SK-N-SH treated with all-trans-retinoic acid at 6 μM for 48 hours (cell line): Measurements from ENCODE around the gene PROKR1.
"Not testable (repeated sequence)": the region's sequence is repeated elsewhere in the genome, so short reads cannot be mapped to it uniquely, and the experiment has no call there.

ENCODE experiments used
- ATAC-seq: fragments of 200-7000 bp; cut with Tn5 transposase; 3 replicates; pipeline ENCODE4 v1.9.1; 2020; ENCODE audit warnings: mild to moderate bottlenecking, moderate library complexity
- ARNTL ChIP-seq: fragments of 450-650 bp; formaldehyde crosslinking; IDR thresholded peaks from 2 replicates; pipeline ENCODE4 v1.5.0; 2020; ENCODE audit warnings: low read depth, mild to moderate bottlenecking, moderate library complexity, borderline replicate concordance
- BACH2 ChIP-seq: fragments of 250-450 bp; sonication (Bioruptor Pico); IDR thresholded peaks from 2 replicates; pipeline ENCODE4 v1.9.0; 2021; ENCODE audit warnings: mild to moderate bottlenecking, borderline replicate concordance
- CREB5 ChIP-seq: fragments of 250-450 bp; sonication (Bioruptor Pico); IDR thresholded peaks from 2 replicates; pipeline ENCODE4 v1.5.1; 2020; ENCODE audit warnings: low read depth, mild to moderate bottlenecking, moderate library complexity
- ESRRG ChIP-seq: fragments of 250-450 bp; sonication (Bioruptor Pico); IDR thresholded peaks from 2 replicates; pipeline ENCODE4 v1.6.1; 2021; ENCODE audit warnings: mild to moderate bottlenecking
- GLIS3 ChIP-seq: fragments of 250-450 bp; sonication (Bioruptor Pico); IDR thresholded peaks from 2 replicates; pipeline ENCODE4 v1.5.0; 2020; ENCODE audit warnings: mild to moderate bottlenecking, moderate library complexity
- ISL1 ChIP-seq: fragments of 250-450 bp; sonication (Bioruptor Pico); IDR thresholded peaks from 2 replicates; pipeline ENCODE4 v2.1.2; 2022; ENCODE audit warnings: mild to moderate bottlenecking, moderate library complexity
- OSR1 ChIP-seq: fragments of 250-450 bp; sonication (Bioruptor Pico); IDR thresholded peaks from 2 replicates; pipeline ENCODE4 v1.8.0; 2022; ENCODE audit warnings: moderate library complexity, mild to moderate bottlenecking, inconsistent platforms
- PATZ1 ChIP-seq: fragments of 250-450 bp; sonication (Bioruptor Pico); IDR thresholded peaks from 2 replicates; pipeline ENCODE4 v1.8.0; 2020; ENCODE audit warnings: mild to moderate bottlenecking, moderate library complexity, borderline replicate concordance
- PPARA ChIP-seq: fragments of 250-450 bp; sonication (Bioruptor Pico); IDR thresholded peaks from 2 replicates; pipeline ENCODE4 v1.5.0; 2020; ENCODE audit warnings: mild to moderate bottlenecking, borderline replicate concordance
- RARB ChIP-seq: fragments of 250-450 bp; sonication (Bioruptor Pico); IDR thresholded peaks from 2 replicates; pipeline ENCODE4 v1.8.0; 2021; ENCODE audit warnings: mild to moderate bottlenecking, moderate library complexity
- SNAI2 ChIP-seq: fragments of 250-450 bp; sonication (Bioruptor Pico); IDR thresholded peaks from 2 replicates; pipeline ENCODE4 v1.5.0; 2020; ENCODE audit warnings: mild to moderate bottlenecking, moderate library complexity
- TCF4 ChIP-seq: fragments of 250-450 bp; sonication (Bioruptor Pico); IDR thresholded peaks from 2 replicates; pipeline ENCODE4 v1.8.0; 2021; ENCODE audit warnings: mild to moderate bottlenecking, moderate library complexity, borderline replicate concordance
- TOX ChIP-seq: fragments of 250-450 bp; sonication (Bioruptor Pico); IDR thresholded peaks from 2 replicates; pipeline ENCODE4 v1.8.0; 2021; ENCODE audit warnings: mild to moderate bottlenecking, moderate library complexity, borderline replicate concordance
- TSHZ2 ChIP-seq: fragments of 250-450 bp; sonication (Bioruptor Pico); IDR thresholded peaks from 2 replicates; pipeline ENCODE4 v1.5.0; 2020; ENCODE audit warnings: mild to moderate bottlenecking, moderate library complexity
- ZC3H10 ChIP-seq: fragments of 250-450 bp; sonication (Bioruptor Pico); IDR thresholded peaks from 2 replicates; pipeline ENCODE4 v1.5.1; 2021; ENCODE audit warnings: mild to moderate bottlenecking, moderate library complexity
- ZFP3 ChIP-seq: fragments of 250-450 bp; sonication (Bioruptor Pico); IDR thresholded peaks from 2 replicates; pipeline ENCODE4 v1.5.0; 2020; ENCODE audit warnings: mild to moderate bottlenecking, moderate library complexity
- ZFP30 ChIP-seq: fragments of 450-650 bp; formaldehyde crosslinking; IDR thresholded peaks from 2 replicates; pipeline ENCODE4 v1.5.0; 2022; ENCODE audit warnings: mild to moderate bottlenecking, moderate library complexity
- ZNF565 ChIP-seq: fragments of 450-650 bp; formaldehyde crosslinking; conservative IDR thresholded peaks from 2 replicates; pipeline ENCODE4 v1.5.0; 2020; ENCODE audit warnings: low read depth, mild to moderate bottlenecking, moderate library complexity

PROKR1 gene

GRCh38 chr2:68673631-68674030 lies 30.3 kb downstream of the PROKR1 start:
- no peak for ATAC-seq
- no peak for TF ChIP-seq ESRRG (CRISPR knock-in tag)
- TF ChIP-seq SNAI2 (CRISPR knock-in tag) = no peak
- no peak for TF ChIP-seq ARNTL (CRISPR knock-in tag)
- TF ChIP-seq RARB (CRISPR knock-in tag) = no peak
- no peak for TF ChIP-seq ZFP3 (CRISPR knock-in tag)
- TF ChIP-seq PPARA (CRISPR knock-in tag) = no peak
- TF ChIP-seq TOX = no peak
- TF ChIP-seq TCF4 (CRISPR knock-in tag) = no peak
- no peak for TF ChIP-seq ZFP30 (CRISPR knock-in tag)
- no peak for TF ChIP-seq PATZ1
- no peak for TF ChIP-seq ZNF565 (CRISPR knock-in tag)
- no peak for TF ChIP-seq CREB5 (CRISPR knock-in tag)
- no peak for TF ChIP-seq OSR1 (CRISPR knock-in tag)
- TF ChIP-seq TSHZ2 (CRISPR knock-in tag) = no peak

DNA sequence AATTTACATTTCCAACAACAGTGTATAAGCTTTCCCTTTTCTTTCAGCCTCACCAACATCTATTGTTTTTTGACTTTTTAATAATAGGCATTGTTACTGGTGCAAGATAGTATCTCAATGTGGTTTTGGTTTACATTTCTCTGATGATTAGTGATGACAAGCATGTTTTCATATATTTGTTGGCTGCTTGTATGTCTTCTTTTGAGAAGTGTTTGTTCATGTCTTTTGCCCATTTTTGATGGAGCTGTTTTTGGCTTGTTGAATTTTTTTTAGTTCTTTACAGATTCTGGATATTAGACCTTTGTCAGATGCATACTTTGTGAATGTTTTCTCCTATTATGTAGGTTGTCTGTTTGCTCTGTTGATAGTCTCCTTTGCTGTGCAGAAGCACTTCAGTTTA lies 32.1 kb downstream of the PROKR1 start:
- no peak for ATAC-seq
- TF ChIP-seq TOX (no peak), OSR1 (CRISPR knock-in tag) (no peak), ZC3H10 (CRISPR knock-in tag) (no peak), BACH2 (CRISPR knock-in tag) (no peak), TSHZ2 (CRISPR knock-in tag) (no peak)
- TF ChIP-seq, all 23 proteins: peak for 0

GRCh38 chr2:68677837-68678236 lies 34.5 kb downstream of the PROKR1 start:
- ATAC-seq = not testable (repeated sequence)

- not testable (repeated sequence) for ATAC-seq
These were observed 36.0 kb downstream of the PROKR1 start for GRCh38 chr2:68679166-68679916.

DNA sequence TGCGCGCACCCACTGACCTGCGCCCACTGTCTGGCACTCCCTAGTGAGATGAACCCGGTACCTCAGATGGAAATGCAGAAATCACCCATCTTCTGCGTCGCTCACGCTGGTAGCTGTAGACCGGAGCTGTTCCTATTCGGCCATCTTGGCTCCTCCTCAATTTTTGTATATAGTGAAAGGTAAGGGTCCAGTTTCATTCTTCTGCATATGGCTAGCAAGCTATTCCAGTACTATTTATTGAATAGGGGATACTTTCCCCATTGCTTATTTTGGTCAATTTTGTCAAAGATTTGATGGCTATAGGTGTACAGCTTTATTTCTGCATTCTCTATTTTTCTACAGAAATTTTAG lies 36.5 kb downstream of the PROKR1 start:
- not testable (repeated sequence) for ATAC-seq

DNA sequence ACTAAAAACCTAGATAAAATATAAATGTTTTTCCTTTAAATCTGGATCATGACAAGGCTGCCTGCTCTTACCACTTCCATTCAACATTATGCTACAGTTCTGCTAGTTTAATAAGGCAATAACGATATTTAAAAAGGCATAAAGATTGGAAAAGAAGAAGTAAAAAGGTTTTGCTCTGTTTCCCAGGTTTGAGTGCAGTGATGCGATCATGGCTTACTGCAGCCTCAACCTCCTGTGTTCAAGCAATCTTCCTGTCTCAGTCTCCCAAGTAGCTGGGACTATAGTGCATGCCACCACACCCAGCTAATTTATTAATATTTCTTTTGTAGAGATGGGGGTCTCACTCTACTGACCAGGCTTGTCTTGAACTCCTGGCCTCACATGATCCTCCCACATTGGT lies 40.8 kb downstream of the PROKR1 start:
- TF ChIP-seq GLIS3 (CRISPR knock-in tag) = no peak
- no peak for TF ChIP-seq PATZ1
- no peak for TF ChIP-seq ZFP3 (CRISPR knock-in tag)
- no peak for TF ChIP-seq PPARA (CRISPR knock-in tag)
- TF ChIP-seq TSHZ2 (CRISPR knock-in tag) = no peak
- TF ChIP-seq ISL1 (CRISPR knock-in tag) = no peak
- ATAC-seq = no peak
